Right lung (tissue), 5 donors: Measurements from ENCODE around the gene SHISA2. TPM values are rescaled to one million over a fixed set of nuclear protein-coding genes. Genes with fewer than 3 reads are reported as not detected.

Experiments used
- DNase-seq, 2 donors: peaks; one replicate each; pipeline ENCODE4 v3.0.0-alpha.2; 2013
- polyA plus RNA-seq, 5 donors: library from polyadenylated mRNA; unstranded; fragments of 120-200 nt; gene quantifications; one replicate each; pipeline versions ENCODE4 v1.2.1 to v1.2.3, GENCODE V29; 2013; ENCODE audit warnings: inconsistent platforms in 1 of 5, low replicate concordance in 1 of 5; ENCODE audit not compliant: insufficient read length in 5 of 5, insufficient read depth in 1 of 5

Gene SHISA2
- polyA plus RNA-seq, 5 donors, result 37.8 to 60.0 (median 45.2) TPM

- no peak for DNase-seq
Measured at GRCh38 chr13:26019881-26020870, 31.6 kb downstream of the SHISA2 start.

- no peak for DNase-seq
Measured at GRCh38 chr13:26019251-26019650, 32.6 kb downstream of the SHISA2 start.

- DNase-seq, result no peak
Measured at GRCh38 chr13:26017932-26018665, 33.7 kb downstream of the SHISA2 start.

- DNase-seq, result no peak
Measured at GRCh38 chr13:26017196-26017921, 34.5 kb downstream of the SHISA2 start.

GRCh38 chr13:26016189-26016588, 35.6 kb downstream of the SHISA2 start:
- DNase-seq, result no peak

GRCh38 chr13:26015271-26016125, 36.3 kb downstream of the SHISA2 start:
- peak in 1 of 2 donors; percentile 55 for DNase-seq

- peak; percentile 83 to 85 for DNase-seq
Measured at GRCh38 chr13:26012995-26013394, 38.8 kb downstream of the SHISA2 start.

- peak; percentile 76 for DNase-seq
Measured at GRCh38 chr13:26011996-26012821, 39.6 kb downstream of the SHISA2 start.

GRCh38 chr13:26011208-26011573, 40.6 kb downstream of the SHISA2 start:
- DNase-seq, result no peak

GRCh38 chr13:26010487-26011207, 41.2 kb downstream of the SHISA2 start:
- no peak for DNase-seq

GRCh38 chr13:26007261-26008125, 44.3 kb downstream of the SHISA2 start:
- DNase-seq, result no peak

Other genes starting within 250 kb of the SHISA2 start
- gene RNF6, start 170.3 kb upstream of the SHISA2 start, polyA plus RNA-seq, result 10 to 100 TPM; 24.1 to 34.4 (median 30.0) TPM
- gene CDK8, start 202.1 kb upstream of the SHISA2 start, polyA plus RNA-seq, result 10 to 100 TPM; 16.8 to 22.5 (median 17.8) TPM